EL (cell line): Measurements from ENCODE around the gene SLC7A7.
"Not testable (repeated sequence)": the region's sequence is repeated elsewhere in the genome, so short reads cannot be mapped to it uniquely, and the experiment has no call there.

Experiments used
- DNase-seq: peaks from one replicate; pipeline ENCODE4 v3.0.0-alpha.2; 2016

The SLC7A7 gene

GRCh38 chr14:22843123-22843925 lies 28.1 kb upstream of the SLC7A7 start:
- DNase-seq: no peak

GRCh38 chr14:22842211-22843122 lies 27.2 kb upstream of the SLC7A7 start:
- DNase-seq: no peak

DNA sequence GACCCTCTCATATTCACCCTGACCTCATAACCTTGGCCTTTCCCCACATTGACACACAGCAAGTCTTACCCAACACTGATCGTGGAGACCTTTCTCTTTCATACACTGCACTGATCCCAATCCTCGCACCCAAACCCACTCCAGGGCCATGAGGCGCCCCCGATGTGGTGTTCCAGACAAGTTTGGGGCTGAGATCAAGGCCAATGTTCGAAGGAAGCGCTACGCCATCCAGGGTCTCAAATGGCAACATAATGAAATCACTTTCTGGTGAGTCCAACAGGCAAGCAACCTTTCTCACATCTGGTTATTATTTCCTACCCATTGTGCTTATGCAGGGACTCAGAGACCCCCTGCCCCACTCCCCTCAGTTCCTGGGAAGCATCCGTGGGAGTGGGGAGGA lies 26.5 kb upstream of the SLC7A7 start:
- no peak for DNase-seq

DNA sequence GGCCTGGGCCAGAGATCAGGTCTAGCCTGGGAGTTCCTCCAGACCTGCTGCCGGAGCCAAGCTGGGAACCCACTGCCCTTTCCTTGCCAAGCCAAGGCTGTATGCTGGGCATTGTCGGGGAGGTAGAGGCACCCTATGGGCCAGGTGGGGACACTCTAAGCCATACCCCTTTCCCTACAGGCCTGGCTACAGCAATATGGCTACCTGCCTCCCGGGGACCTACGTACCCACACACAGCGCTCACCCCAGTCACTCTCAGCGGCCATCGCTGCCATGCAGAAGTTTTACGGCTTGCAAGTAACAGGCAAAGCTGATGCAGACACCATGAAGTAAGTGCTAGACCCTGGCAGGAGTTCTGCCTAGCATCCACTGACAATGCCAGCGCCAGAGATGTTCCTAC lies 26.1 kb upstream of the SLC7A7 start:
- DNase-seq: no peak

GRCh38 chr14:22839159-22839779 lies 24.0 kb upstream of the SLC7A7 start:
- no peak for DNase-seq

DNA sequence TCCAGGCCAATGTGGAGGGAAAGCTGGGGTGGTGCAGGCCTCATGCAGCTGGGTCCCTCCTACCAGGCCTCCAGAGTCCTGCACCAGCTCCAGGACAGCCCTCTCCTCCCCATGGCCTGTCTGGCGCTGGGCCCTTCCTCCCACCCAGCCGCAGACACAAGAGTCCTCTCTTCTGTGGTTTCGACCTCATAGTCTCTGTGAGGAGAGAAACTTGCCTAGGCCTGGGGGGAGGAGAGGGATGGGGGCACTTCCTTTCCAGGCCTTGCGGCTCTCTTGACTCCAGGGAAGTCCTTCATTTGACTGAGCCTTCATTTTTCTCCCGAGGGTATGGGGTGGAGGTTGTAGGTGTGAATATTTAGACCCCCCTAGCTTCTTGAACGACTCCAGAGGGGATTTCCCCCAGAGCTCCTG lies 23.4 kb upstream of the SLC7A7 start:
- peak; percentile 81 for DNase-seq

- DNase-seq: peak; percentile 61
These were observed 22.7 kb upstream of the SLC7A7 start for GRCh38 chr14:22837750-22838538.

GRCh38 chr14:22837114-22837749 lies 22.0 kb upstream of the SLC7A7 start:
- DNase-seq: peak; percentile 59

DNA sequence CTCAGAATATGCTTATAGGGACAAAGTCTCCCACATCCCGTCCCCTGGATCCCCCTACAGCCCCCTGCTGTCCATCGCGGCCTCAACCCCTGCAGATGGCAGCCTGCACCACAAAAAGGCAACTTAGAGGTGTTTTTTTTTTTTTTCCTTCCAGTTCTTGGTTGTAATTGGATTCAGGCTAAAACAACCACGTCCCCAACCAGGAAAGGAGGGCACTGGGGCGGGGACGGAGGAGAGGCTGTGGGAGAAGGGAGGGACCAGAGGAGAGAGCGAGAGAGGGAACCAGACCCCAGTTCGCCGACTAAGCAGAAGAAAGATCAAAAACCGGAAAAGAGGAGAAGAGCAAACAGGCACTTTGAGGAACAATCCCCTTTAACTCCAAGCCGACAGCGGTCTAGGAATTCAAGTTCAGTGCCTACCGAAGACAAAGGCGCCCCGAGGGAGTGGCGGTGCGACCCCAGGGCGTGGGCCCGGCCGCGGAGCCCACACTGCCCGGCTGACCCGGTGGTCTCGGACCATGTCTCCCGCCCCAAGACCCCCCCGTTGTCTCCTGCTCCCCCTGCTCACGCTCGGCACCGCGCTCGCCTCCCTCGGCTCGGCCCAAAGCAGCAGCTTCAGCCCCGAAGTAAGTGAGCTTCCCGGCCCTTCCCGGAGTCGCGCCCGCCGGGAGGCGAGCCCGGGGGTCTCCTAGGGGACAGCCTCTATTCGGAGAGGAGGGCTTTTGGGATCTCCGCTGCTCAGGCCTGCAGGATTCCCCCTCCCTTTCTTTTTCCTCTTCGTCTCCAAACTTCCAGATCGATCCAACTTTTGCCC lies 21.3 kb upstream of the SLC7A7 start, which contains the start of gene MMP14:
Gene MMP14, plus strand, starts transcription at position 285 of the 813 bp plus-strand sequence. Its CDS starts 233 bp downstream, at position 518.
- DNase-seq: peak; percentile 92

DNA sequence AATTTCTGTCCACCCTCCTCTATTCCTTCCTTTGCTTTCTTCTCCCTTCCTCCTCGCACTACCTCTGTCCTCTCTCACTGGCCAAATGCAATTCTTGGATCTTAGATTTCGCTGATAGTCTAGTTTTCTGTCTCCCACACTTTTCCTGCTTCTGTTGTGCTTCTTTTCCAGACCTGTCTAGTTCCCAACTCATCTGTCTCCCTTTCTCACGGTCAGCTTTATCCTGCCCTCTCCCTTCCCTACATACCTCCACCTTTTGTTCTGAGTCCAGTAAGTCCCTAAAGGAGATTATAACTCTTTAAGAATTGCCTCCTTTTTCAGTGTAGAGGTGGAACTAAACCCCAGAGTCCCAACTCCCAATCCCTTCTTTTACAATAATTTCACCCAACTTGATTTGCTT lies 20.3 kb upstream of the SLC7A7 start:
- no peak for DNase-seq

- DNase-seq: no peak
These were observed 15.3 kb upstream of the SLC7A7 start for GRCh38 chr14:22830443-22831010.

- peak; percentile 89 for DNase-seq
These were observed 14.6 kb upstream of the SLC7A7 start, which contains the start of gene MRPL52 for GRCh38 chr14:22829661-22830442. Gene MRPL52, plus strand, starts transcription at chr14:22829887. Its CDS starts 26 bp downstream, at chr14:22829913.

- not testable (repeated sequence) for DNase-seq
These were observed 13.9 kb upstream of the SLC7A7 start for GRCh38 chr14:22829076-22829660.

DNA sequence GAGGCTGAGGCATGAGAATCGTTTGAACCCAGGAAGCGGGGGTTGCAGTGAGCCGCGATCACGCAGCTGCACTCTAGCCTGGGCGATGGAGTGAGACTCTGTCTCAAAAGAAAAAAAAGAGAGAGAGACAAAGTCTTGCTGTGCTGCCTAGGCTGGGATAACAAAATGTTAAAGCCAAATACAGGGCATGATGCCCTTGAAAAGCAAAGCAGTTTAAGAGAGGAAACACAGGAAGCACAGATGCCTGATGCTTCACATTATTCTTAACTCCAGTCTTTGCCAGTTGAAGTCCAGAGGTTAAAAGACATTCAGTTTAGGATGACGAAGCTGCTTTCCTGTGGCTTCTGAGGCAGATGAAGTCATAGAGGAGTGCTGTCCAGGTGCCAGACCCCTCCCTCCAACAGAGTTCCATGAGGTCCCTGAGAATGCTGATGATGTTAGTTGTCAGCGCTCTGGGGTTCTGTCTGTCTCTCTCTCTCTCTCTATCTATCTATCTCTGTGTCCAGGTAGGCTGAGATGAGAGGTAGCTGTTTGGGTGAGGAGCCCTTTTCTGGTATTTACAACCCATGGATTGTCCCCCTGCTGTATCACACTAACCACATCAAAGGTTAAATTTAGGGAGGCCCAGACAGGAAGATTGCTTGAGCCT lies 9.6 kb upstream of the SLC7A7 start:
- DNase-seq: peak; percentile 94

DNA sequence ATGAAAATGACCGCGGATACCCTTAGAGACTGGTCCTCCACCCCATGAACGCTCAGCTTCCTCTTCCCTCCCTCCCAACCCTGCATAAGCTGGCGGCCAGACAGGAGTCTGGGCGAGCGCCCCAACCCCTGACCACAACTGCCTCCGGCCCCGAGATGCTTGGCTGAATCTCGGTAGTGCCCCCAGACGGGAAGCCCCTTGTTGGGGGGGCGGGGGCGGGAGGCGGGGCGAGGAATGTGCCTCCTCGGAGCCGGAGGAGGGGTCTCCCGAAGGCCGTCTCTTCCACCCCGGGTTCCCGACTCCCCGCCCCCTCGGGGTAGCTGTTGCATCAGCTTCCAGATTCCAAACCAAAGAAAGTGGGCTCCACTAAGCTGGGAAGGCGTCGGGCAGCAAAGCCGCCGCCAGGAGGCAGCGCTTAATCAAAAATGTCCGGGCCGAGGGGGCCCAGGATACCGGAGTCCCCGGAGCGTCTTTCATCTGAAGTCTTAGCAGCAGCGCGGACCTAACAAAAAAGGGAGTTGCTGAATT lies 7.4 kb upstream of the SLC7A7 start:
- peak; percentile 93 for DNase-seq

DNA sequence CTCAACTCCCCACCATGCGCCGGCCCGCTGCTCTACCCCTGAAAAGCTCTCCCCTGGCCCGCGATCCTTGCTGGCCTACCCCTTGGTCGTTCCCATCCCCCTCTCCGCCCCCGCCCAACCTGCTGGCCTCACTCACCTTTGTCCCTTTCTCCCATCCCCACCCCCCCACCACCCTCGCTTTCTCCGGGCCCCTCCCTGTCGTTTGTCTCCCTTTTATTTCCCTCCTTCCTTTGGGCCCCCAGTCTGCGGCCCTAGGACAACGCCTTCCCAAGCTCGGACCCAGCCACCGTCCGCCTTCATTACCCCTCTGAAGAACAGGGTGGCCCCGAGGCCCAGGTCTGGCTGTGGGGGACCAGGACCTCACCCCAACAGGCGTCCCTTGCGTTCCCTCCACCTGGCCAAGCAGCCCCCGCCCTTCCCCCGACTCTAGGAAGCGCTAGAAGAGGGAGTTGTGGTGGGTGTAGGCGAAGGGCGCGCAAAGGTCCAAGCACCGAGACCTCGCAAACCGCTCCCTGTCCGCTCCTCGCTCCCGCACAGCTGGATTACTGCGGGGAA lies 6.9 kb upstream of the SLC7A7 start:
- DNase-seq: no peak

GRCh38 chr14:22821193-22822015 lies 6.2 kb upstream of the SLC7A7 start:
- DNase-seq: no peak
